HepG2 (cell line): Measurements from ENCODE around the gene SKA2. TPM values are rescaled to one million over a fixed set of nuclear protein-coding genes. Genes with fewer than 3 reads are reported as not detected.

ENCODE experiments used
- AKNA ChIP-seq: sonication (generic); formaldehyde crosslinking; IDR thresholded peaks from 2 replicates; pipeline ENCODE4 v1.4.0; 2020; ENCODE audit warnings: missing genetic modification reagents, borderline replicate concordance
- CREB1 ChIP-seq, 2 experiments: fragments of 450-650 bp in 1 of 2; IDR thresholded peaks; 2 replicates each; pipeline ENCODE4 v1.6.1; 2016 to 2017; ENCODE audit warnings: control low read depth in 1 of 2, mild to moderate bottlenecking in 1 of 2, missing compliant biosample characterization in 1 of 2, missing genetic modification characterization in 1 of 2
- FOXO4 ChIP-seq: sonication (generic); formaldehyde crosslinking; conservative IDR thresholded peaks from 2 replicates; pipeline ENCODE4 v1.8.1; 2023; ENCODE audit warnings: missing genetic modification reagents
- FUBP1 ChIP-seq: sonication (generic); formaldehyde crosslinking; IDR thresholded peaks from 2 replicates; pipeline ENCODE4 v1.5.1; 2020; ENCODE audit warnings: missing genetic modification reagents, mild to moderate bottlenecking, borderline replicate concordance
- HNF1B ChIP-seq: sonication (generic); formaldehyde crosslinking; IDR thresholded peaks from 2 replicates; pipeline ENCODE4 v1.5.1; 2020; ENCODE audit warnings: mild to moderate bottlenecking, moderate library complexity, missing genetic modification reagents
- IKZF4 ChIP-seq: sonication (generic); formaldehyde crosslinking; IDR thresholded peaks from 2 replicates; pipeline ENCODE4 v1.5.1; 2020; ENCODE audit warnings: borderline replicate concordance, mild to moderate bottlenecking, low read depth, missing genetic modification reagents; ENCODE audit errors: not compliant biosample characterization
- KDM1A ChIP-seq: IDR thresholded peaks from 2 replicates; pipeline ENCODE4 v1.6.1; 2016; ENCODE audit warnings: missing compliant biosample characterization
- MXD1 ChIP-seq: sonication (generic); formaldehyde crosslinking; IDR thresholded peaks from 2 replicates; pipeline ENCODE4 v1.4.0; 2020; ENCODE audit warnings: mild to moderate bottlenecking, missing genetic modification reagents
- NCOR1 ChIP-seq: fragments of 200-600 bp; sonication (generic); IDR thresholded peaks from 2 replicates; pipeline ENCODE4 v1.7.0; 2017; ENCODE audit warnings: antibody characterized with exemption, low read length, borderline replicate concordance
- NR2F6 ChIP-seq, 2 experiments: IDR thresholded peaks; 2 replicates each; pipeline ENCODE4 v1.6.1; 2016; ENCODE audit warnings: antibody characterized with exemption in 1 of 2, mild to moderate bottlenecking in 1 of 2
- SP2 ChIP-seq: sonication (generic); formaldehyde crosslinking; IDR thresholded peaks from 2 replicates; pipeline ENCODE4 v1.5.1; 2020; ENCODE audit warnings: mild to moderate bottlenecking, missing genetic modification reagents
- ZBTB37 ChIP-seq: sonication (generic); formaldehyde crosslinking; IDR thresholded peaks from 2 replicates; pipeline ENCODE4 v1.4.0; 2020; ENCODE audit warnings: mild to moderate bottlenecking, missing genetic modification reagents
- ZNF547 ChIP-seq: sonication (generic); formaldehyde crosslinking; IDR thresholded peaks from 2 replicates; pipeline ENCODE4 v1.5.1; 2020; ENCODE audit warnings: mild to moderate bottlenecking, missing genetic modification reagents
- ZNF780A ChIP-seq: sonication (generic); formaldehyde crosslinking; IDR thresholded peaks from 2 replicates; pipeline ENCODE4 v1.8.0; 2022; ENCODE audit warnings: mild to moderate bottlenecking, missing genetic modification reagents, moderate library complexity
- polyA plus RNA-seq, 8 experiments: library from polyadenylated mRNA; depleted of rRNA in 3 of 8; stranded (reverse) in 7 of 8; unstranded in 1 of 8; fragments of >200 nt; fragmentation: Illumina TruSeq in 4 of 8; extraction: Trizol in 4 of 8; gene quantifications; 2 replicates each; pipeline versions ENCODE4 v1.2.1 to v1.2.3, GENCODE V29; 2011 to 2016; ENCODE audit warnings: low read depth in 4 of 8, missing spikeins in 1 of 8, mixed read lengths in 1 of 8; ENCODE audit not compliant: insufficient read depth in 1 of 8
- total RNA-seq, 5 experiments: library from RNA; depleted of rRNA; stranded (reverse); fragments of >200 nt; fragmentation: Illumina TruSeq; extraction: Trizol; gene quantifications; 2 replicates each; pipeline ENCODE4 v1.2.3, GENCODE V29; 2016; ENCODE audit warnings: low read depth in 1 of 5

The SKA2 gene
- total and polyA plus RNA-seq, 2 of the 13 experiments (the other 11 are each of a cell fraction or from before 2014, with no cell fraction given), result 18.6 to 91.8 TPM

GRCh38 chr17:59106463-59107305 is 48.3 kb downstream of the SKA2 start, which contains the start of gene TRIM37 (continued):
- TF ChIP-seq FOXO4 (CRISPR knock-in tag) (no peak), ZNF780A (CRISPR knock-in tag) (peak; percentile 85; the same call in 1 of the 2 replicates), NCOR1 (peak; percentile 5; the same call in 1 of the 2 replicates), ZBTB37 (CRISPR knock-in tag) (no peak), KDM1A (CRISPR knock-in tag) (no peak), MXD1 (CRISPR knock-in tag) (peak; percentile 97), ZNF547 (CRISPR knock-in tag) (peak; percentile 95), IKZF4 (no peak), NR2F6 (IDR thresholded peaks at IDR 0.05) (no peak), NR2F6 (CRISPR knock-in tag; IDR thresholded peaks at IDR 0.05) (peak; percentile 65), CREB1 (IDR thresholded peaks at IDR 0.05) (peak; percentile 82), CREB1 (CRISPR knock-in tag; IDR thresholded peaks at IDR 0.05) (no peak), SP2 (peak; percentile 23; the same call in 1 of the 2 replicates), HNF1B (peak; percentile 76), FUBP1 (CRISPR knock-in tag) (no peak), AKNA (CRISPR knock-in tag) (peak; percentile 35; the same call in 1 of the 2 replicates)
